ENCODE data around the gene LTF.
"Not testable (repeated sequence)": the region's sequence is repeated elsewhere in the genome, so short reads cannot be mapped to it uniquely, and the experiment has no call there.

LTF gene

DNA sequence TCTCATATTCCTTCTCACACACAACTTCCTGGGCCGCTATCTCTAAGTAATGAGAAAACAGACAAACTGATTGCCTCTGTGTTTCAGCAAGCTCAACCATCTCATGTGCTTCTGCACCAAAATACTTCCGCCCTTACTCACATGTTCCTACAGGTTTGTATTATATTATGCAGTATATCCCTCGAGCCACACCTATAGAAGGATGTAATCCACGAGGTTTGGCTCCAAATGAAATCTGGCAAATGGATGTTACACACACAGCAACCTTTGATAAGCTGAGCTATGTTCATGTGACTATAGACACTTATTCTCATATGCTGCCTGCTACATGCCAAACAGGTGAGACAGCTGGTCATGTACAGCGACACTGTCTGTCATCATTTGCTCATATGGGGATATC lies 35.0 kb downstream of the LTF start:
- TF ChIP-seq GABPA (IDR thresholded peaks at IDR 0.05; ENCODE audit: low read depth) (no peak), POLR2AphosphoS5 (IDR thresholded peaks at IDR 0.05; ENCODE audit: low read depth) (no peak)
- DNase-seq (ENCODE audit: low read depth in 1 of 2, low spot score in 1 of 2): no peak
- Histone ChIP-seq H3K27ac (replicated peaks) (no peak overlapping the region), H3K4me3 (replicated peaks; ENCODE audit: insufficient read depth, low read length) (no peak overlapping the region), H3K27me3 (ENCODE audit: insufficient read depth, poor library complexity, severe bottlenecking) (no peaks in the 10 kb centered on the region)

- TF ChIP-seq, protein P1, sequence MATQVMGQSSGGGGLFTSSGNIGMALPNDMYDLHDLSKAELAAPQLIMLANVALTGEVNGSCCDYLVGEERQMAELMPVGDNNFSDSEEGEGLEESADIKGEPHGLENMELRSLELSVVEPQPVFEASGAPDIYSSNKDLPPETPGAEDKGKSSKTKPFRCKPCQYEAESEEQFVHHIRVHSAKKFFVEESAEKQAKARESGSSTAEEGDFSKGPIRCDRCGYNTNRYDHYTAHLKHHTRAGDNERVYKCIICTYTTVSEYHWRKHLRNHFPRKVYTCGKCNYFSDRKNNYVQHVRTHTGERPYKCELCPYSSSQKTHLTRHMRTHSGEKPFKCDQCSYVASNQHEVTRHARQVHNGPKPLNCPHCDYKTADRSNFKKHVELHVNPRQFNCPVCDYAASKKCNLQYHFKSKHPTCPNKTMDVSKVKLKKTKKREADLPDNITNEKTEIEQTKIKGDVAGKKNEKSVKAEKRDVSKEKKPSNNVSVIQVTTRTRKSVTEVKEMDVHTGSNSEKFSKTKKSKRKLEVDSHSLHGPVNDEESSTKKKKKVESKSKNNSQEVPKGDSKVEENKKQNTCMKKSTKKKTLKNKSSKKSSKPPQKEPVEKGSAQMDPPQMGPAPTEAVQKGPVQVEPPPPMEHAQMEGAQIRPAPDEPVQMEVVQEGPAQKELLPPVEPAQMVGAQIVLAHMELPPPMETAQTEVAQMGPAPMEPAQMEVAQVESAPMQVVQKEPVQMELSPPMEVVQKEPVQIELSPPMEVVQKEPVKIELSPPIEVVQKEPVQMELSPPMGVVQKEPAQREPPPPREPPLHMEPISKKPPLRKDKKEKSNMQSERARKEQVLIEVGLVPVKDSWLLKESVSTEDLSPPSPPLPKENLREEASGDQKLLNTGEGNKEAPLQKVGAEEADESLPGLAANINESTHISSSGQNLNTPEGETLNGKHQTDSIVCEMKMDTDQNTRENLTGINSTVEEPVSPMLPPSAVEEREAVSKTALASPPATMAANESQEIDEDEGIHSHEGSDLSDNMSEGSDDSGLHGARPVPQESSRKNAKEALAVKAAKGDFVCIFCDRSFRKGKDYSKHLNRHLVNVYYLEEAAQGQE (IDR thresholded peaks at IDR 0.05; ENCODE audit: insufficient replicate concordance, low read depth): no peak
- TF ChIP-seq POLR2AphosphoS5 (IDR thresholded peaks at IDR 0.05; ENCODE audit: low read depth): no peak
- TF ChIP-seq SPI1 (IDR thresholded peaks at IDR 0.05; ENCODE audit: borderline replicate concordance, low read depth): no peak
- no peak for TF ChIP-seq GABPA (IDR thresholded peaks at IDR 0.05; ENCODE audit: low read depth)
- no peak for TF ChIP-seq CTCF (IDR thresholded peaks at IDR 0.05; ENCODE audit: insufficient read depth, low read length)
- Histone ChIP-seq H3K27ac (replicated peaks) (no peak overlapping the region), H3K27me3 (ENCODE audit: insufficient read depth, poor library complexity, severe bottlenecking) (no peaks in the 10 kb centered on the region), H3K4me3 (replicated peaks; ENCODE audit: insufficient read depth, low read length) (no peak overlapping the region)
- no peak for DNase-seq (ENCODE audit: low read depth in 1 of 2, low spot score in 1 of 2)
These were observed 35.5 kb downstream of the LTF start for GRCh38 chr3:46429250-46429649.

DNA sequence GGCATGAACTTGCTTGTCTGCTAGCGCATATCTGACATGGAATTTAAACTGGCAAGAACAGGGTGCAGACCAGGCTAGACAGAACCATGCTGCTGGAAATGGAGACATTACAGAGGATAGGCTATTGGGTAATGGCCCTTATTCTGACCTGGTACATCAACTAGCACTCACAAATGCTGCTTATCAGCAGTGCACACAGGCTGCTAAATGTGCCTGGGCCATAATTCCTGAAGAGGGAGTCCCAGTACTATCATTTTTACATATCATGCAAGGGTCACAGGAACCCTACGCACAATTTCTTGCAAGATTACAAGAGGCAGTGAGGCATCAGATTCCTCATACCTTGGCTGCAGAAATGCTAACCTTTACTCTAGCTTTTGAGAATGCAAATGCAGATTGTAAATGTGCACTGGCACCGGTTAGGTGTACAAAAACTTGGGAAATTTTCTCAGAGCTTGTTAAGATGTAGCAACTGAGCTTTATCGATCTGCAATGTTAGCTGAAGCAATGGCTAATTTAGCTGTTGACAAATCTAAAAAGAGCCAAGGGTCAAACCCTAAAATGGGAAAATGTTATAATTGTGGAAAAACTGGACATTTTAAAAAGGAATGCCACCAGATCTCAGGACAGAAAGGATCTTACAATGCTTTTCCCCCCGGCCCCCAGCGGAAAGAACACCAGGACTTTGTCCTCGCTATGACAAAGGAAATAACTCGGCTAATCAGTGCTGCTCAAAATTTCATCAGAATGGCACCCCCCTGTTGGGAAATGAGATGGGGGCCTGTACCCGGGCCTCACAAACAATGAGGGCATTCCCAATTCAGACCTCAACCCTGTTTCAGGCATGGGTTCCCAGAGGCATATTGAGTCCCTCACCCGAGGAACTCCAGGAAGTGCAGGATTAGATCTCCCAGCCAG lies 36.5 kb downstream of the LTF start:
- Histone ChIP-seq H3K27me3 (ENCODE audit: insufficient read depth, poor library complexity, severe bottlenecking) (no peaks in the 10 kb centered on the region), H3K27ac (replicated peaks) (no peak overlapping the region), H3K4me3 (replicated peaks; ENCODE audit: insufficient read depth, low read length) (no peak overlapping the region)
- no peak for DNase-seq (ENCODE audit: low read depth in 1 of 2, low spot score in 1 of 2)
- no peak for TF ChIP-seq CTCF (IDR thresholded peaks at IDR 0.05; ENCODE audit: insufficient read depth, low read length)
- TF ChIP-seq GABPA (IDR thresholded peaks at IDR 0.05; ENCODE audit: low read depth): no peak
- TF ChIP-seq, protein P1 (IDR thresholded peaks at IDR 0.05; ENCODE audit: insufficient replicate concordance, low read depth): no peak
- TF ChIP-seq POLR2AphosphoS5 (IDR thresholded peaks at IDR 0.05; ENCODE audit: low read depth): no peak
- TF ChIP-seq SPI1 (IDR thresholded peaks at IDR 0.05; ENCODE audit: borderline replicate concordance, low read depth): no peak

- H3K27ac ChIP-seq (replicated peaks); DNase-seq (ENCODE audit: low read depth in 1 of 2, low spot score in 1 of 2); H3K27me3 ChIP-seq (ENCODE audit: insufficient read depth, poor library complexity, severe bottlenecking); H3K4me3 ChIP-seq (replicated peaks; ENCODE audit: insufficient read depth, low read length): not testable (repeated sequence)
These were observed 37.3 kb downstream of the LTF start for GRCh38 chr3:46427404-46427803.

DNA sequence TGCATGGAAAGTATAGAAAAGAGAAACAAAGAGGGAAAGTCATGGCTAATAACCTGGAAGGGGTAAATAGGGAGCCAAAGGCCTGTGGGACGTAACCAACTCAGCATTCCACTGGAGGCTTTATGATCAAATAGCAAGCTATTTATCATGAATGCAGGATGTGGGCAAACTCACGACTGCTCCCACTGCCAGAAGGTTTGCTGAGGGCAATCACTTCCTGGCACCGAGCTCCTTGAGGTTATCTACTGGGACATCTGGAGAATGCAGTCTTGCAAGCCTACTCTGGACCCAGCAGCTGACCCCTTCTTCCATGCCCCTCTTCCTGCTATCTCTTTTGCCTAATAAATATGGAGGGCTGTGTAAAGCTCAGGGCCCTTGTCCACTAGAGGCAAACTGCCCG lies 38.2 kb downstream of the LTF start:
- DNase-seq (ENCODE audit: low read depth in 1 of 2, low spot score in 1 of 2); H3K27ac ChIP-seq (replicated peaks); H3K27me3 ChIP-seq (ENCODE audit: insufficient read depth, poor library complexity, severe bottlenecking); H3K4me3 ChIP-seq (replicated peaks; ENCODE audit: insufficient read depth, low read length): not testable (repeated sequence)

Measured in HL-60 (cell line).